HL-60 (cell line): ENCODE data around the gene R3HDM2.

ENCODE experiments used
- DNase-seq, 2 experiments: peaks; one replicate each; pipeline ENCODE4 v3.0.0-alpha.2; 2010 to 2020; ENCODE audit warnings: low read depth in 1 of 2, low spot score in 1 of 2
- H3K27ac ChIP-seq: fragments of 250-450 bp; sonication (Bioruptor Pico); replicated peaks from 2 replicates; pipeline ENCODE4 v1.5.1; 2020; ENCODE audit warnings: mild to moderate bottlenecking, moderate library complexity
- H3K27me3 ChIP-seq: fragments of 250-450 bp; sonication (Bioruptor Pico); 2 replicates; pipeline ENCODE4 v1.5.1; 2021; ENCODE audit warnings: mild to moderate bottlenecking, moderate library complexity; ENCODE audit not compliant: insufficient read depth, poor library complexity, severe bottlenecking
- H3K4me3 ChIP-seq: replicated peaks from 2 replicates; pipeline ENCODE4 v1.5.1; 2011; ENCODE audit warnings: mild to moderate bottlenecking, control low read depth, low read length; ENCODE audit not compliant: insufficient read depth
- GABPA ChIP-seq: IDR thresholded peaks from 2 replicates; pipeline ENCODE4 v1.6.1; 2012; ENCODE audit warnings: low read depth
- POLR2AphosphoS5 ChIP-seq: IDR thresholded peaks from 2 replicates; pipeline ENCODE4 v1.6.1; 2012; ENCODE audit warnings: low read depth
- SPI1 ChIP-seq: IDR thresholded peaks from 2 replicates; pipeline ENCODE4 v1.6.1; 2012; ENCODE audit warnings: low read depth, mild to moderate bottlenecking, borderline replicate concordance
- TF ChIP-seq, protein P1 (sequence below): IDR thresholded peaks from one replicate; pipeline ENCODE4 v1.5.1; 2011; ENCODE audit warnings: low read length, control low read depth, inconsistent platforms; ENCODE audit not compliant: insufficient read depth
- TF ChIP-seq, protein P2 (sequence below): IDR thresholded peaks from 2 replicates; pipeline ENCODE4 v1.6.1; 2012; ENCODE audit warnings: low read depth; ENCODE audit not compliant: insufficient replicate concordance

Gene R3HDM2

DNA sequence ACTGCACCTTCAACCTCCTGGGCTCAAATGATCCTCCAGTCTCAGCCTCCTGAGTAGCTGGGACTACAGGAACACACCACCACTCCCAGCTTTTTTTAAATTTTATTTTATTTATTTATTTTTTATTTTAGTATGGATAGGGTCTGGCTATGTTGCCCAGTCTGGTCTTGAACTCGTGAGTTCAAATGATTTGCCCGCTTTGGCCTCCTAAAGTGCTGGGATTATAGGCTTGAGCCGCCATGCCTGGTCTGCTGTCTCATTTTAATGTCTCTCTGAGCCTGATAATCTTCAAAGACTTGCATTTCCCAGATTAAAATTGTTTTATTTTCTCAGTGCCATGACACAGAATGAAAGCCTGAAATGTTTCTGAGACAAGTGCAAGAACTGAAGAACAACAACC is 2.5 kb upstream of the R3HDM2 start:
- no peak overlapping the region for H3K27ac ChIP-seq
- no peak for TF ChIP-seq GABPA
- TF ChIP-seq, protein P1, sequence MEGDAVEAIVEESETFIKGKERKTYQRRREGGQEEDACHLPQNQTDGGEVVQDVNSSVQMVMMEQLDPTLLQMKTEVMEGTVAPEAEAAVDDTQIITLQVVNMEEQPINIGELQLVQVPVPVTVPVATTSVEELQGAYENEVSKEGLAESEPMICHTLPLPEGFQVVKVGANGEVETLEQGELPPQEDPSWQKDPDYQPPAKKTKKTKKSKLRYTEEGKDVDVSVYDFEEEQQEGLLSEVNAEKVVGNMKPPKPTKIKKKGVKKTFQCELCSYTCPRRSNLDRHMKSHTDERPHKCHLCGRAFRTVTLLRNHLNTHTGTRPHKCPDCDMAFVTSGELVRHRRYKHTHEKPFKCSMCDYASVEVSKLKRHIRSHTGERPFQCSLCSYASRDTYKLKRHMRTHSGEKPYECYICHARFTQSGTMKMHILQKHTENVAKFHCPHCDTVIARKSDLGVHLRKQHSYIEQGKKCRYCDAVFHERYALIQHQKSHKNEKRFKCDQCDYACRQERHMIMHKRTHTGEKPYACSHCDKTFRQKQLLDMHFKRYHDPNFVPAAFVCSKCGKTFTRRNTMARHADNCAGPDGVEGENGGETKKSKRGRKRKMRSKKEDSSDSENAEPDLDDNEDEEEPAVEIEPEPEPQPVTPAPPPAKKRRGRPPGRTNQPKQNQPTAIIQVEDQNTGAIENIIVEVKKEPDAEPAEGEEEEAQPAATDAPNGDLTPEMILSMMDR, result no peak
- TF ChIP-seq, protein P2, sequence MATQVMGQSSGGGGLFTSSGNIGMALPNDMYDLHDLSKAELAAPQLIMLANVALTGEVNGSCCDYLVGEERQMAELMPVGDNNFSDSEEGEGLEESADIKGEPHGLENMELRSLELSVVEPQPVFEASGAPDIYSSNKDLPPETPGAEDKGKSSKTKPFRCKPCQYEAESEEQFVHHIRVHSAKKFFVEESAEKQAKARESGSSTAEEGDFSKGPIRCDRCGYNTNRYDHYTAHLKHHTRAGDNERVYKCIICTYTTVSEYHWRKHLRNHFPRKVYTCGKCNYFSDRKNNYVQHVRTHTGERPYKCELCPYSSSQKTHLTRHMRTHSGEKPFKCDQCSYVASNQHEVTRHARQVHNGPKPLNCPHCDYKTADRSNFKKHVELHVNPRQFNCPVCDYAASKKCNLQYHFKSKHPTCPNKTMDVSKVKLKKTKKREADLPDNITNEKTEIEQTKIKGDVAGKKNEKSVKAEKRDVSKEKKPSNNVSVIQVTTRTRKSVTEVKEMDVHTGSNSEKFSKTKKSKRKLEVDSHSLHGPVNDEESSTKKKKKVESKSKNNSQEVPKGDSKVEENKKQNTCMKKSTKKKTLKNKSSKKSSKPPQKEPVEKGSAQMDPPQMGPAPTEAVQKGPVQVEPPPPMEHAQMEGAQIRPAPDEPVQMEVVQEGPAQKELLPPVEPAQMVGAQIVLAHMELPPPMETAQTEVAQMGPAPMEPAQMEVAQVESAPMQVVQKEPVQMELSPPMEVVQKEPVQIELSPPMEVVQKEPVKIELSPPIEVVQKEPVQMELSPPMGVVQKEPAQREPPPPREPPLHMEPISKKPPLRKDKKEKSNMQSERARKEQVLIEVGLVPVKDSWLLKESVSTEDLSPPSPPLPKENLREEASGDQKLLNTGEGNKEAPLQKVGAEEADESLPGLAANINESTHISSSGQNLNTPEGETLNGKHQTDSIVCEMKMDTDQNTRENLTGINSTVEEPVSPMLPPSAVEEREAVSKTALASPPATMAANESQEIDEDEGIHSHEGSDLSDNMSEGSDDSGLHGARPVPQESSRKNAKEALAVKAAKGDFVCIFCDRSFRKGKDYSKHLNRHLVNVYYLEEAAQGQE, result no peak
- no peak for TF ChIP-seq SPI1
- no peak for TF ChIP-seq POLR2AphosphoS5
- DNase-seq, result no peak
- H3K4me3 ChIP-seq, result no peak overlapping the region
- no peaks in the 10 kb centered on the region for H3K27me3 ChIP-seq

GRCh38 chr12:57431654-57432188 is 878 bp upstream of the R3HDM2 start:
- no peak overlapping the region for H3K4me3 ChIP-seq
- H3K27ac ChIP-seq, result peak overlapping the region; percentile 79
- no peaks in the 10 kb centered on the region for H3K27me3 ChIP-seq
- no peak for DNase-seq
- TF ChIP-seq, protein P1, result no peak
- TF ChIP-seq POLR2AphosphoS5, result no peak
- TF ChIP-seq SPI1, result no peak
- TF ChIP-seq, protein P2, result no peak
- TF ChIP-seq GABPA, result no peak

DNA sequence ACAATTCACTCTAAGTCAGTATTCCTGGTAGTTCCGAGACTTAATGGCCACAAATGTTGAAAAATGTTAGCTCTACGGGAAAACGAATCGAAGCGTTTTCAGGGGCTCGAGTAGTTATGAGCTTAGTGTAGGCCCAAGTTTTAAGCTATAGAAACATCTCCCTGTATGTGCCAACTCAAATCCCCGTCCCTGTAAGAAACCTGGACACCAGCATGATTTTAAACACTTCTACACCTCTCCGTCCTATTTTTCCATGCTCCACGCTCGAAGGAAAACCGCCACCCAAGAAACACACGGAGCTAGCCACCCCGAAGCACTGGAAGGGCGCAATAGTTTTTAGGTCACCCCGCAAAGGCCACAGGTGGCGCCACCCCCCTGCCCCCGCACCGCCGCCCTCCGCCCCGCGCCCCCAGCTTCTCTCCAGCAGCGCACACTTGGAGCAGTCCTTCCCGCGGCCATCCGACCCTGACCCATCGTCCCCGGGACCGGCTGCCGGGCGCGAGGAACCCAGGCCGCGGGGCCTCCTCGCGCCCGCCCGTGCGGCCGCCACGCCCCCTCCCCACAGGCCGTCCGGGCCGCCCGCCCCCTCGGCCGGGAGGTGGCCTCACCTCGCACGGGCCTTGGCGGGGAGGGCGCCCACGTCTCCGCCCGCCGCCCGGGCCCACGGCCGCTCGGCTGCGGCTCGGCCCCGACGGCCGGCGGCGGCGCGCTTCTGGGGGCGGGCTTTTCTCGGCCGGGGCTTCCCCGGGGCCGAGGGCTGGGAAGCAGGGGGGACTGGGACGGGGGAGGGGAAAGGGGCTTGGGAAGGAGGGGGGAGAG is 522 bp downstream of the R3HDM2 start:
- 0 out of 2 replicates have a peak, but pooled peaks have one; percentile 20 for TF ChIP-seq POLR2AphosphoS5
- TF ChIP-seq, protein P2, result no peak
- peak overlapping the region; percentile 89 for H3K27ac ChIP-seq
- H3K4me3 ChIP-seq, result peak overlapping the region; percentile 58
- DNase-seq, result peak; percentile 40 to 51
- no peaks in the 10 kb centered on the region for H3K27me3 ChIP-seq
